Measurements from ENCODE around the gene ZNF267.

The ZNF267 gene

GRCh38 chr16:31875928-31876547 is 2.4 kb downstream of the ZNF267 start:
- no peak for DNase-seq (ENCODE audit: extremely low spot score)
- POLR2A ChIA-PET, result interaction anchor here (0.8 kb wide), 1 partner anchor 415 kb away, joined by 3 read pairs; no protein-coding TSS in a partner anchor
- CTCF ChIA-PET, result no interaction called here
- TF ChIP-seq TARDBP (IDR thresholded peaks at IDR 0.05), result no peak
- no peak for TF ChIP-seq FOXM1 (IDR thresholded peaks at IDR 0.05; ENCODE audit: borderline replicate concordance)
- TF ChIP-seq L3MBTL2 (conservative IDR thresholded peaks at IDR 0.05), result no peak
- no peak for TF ChIP-seq NFRKB (IDR thresholded peaks at IDR 0.05)
- no peak for TF ChIP-seq FOXA1 (IDR thresholded peaks at IDR 0.05)
- TF ChIP-seq SP1 (IDR thresholded peaks at IDR 0.05), result no peak
- no peak for TF ChIP-seq PKNOX1 (IDR thresholded peaks at IDR 0.05)
- no peak for TF ChIP-seq SUZ12 (IDR thresholded peaks at IDR 0.05)
- no peak for TF ChIP-seq HDGF (IDR thresholded peaks at IDR 0.05; ENCODE audit: borderline replicate concordance)
- no peak for TF ChIP-seq ELF4 (IDR thresholded peaks at IDR 0.05)
- TF ChIP-seq ARNT (IDR thresholded peaks at IDR 0.05), result no peak
- no peak for TF ChIP-seq LEF1 (IDR thresholded peaks at IDR 0.05; ENCODE audit: borderline replicate concordance)
- no peak for TF ChIP-seq FOXK2 (IDR thresholded peaks at IDR 0.05)
- no peak for TF ChIP-seq BHLHE40 (IDR thresholded peaks at IDR 0.05; ENCODE audit: borderline replicate concordance)

- ChIA-PET CTCF (interaction anchor here (0.6 kb wide), 1 partner anchor 417 kb away, joined by 3 read pairs; no protein-coding TSS in a partner anchor), POLR2A (interaction anchor here (0.8 kb wide), 1 partner anchor 417 kb away, joined by 3 read pairs; no protein-coding TSS in a partner anchor)
- TF ChIP-seq FOXA1 (IDR thresholded peaks at IDR 0.05) (no peak), NFRKB (IDR thresholded peaks at IDR 0.05) (no peak), FOXM1 (IDR thresholded peaks at IDR 0.05; ENCODE audit: borderline replicate concordance) (no peak), SUZ12 (IDR thresholded peaks at IDR 0.05) (no peak), CTBP1 (IDR thresholded peaks at IDR 0.05; ENCODE audit: borderline replicate concordance) (no peak), PKNOX1 (IDR thresholded peaks at IDR 0.05) (no peak), HDGF (IDR thresholded peaks at IDR 0.05; ENCODE audit: borderline replicate concordance) (no peak), TARDBP (IDR thresholded peaks at IDR 0.05) (no peak), ELF4 (IDR thresholded peaks at IDR 0.05) (no peak), L3MBTL2 (conservative IDR thresholded peaks at IDR 0.05) (no peak), BHLHE40 (IDR thresholded peaks at IDR 0.05; ENCODE audit: borderline replicate concordance) (no peak), ZNF384 (IDR thresholded peaks at IDR 0.05) (no peak), LEF1 (IDR thresholded peaks at IDR 0.05; ENCODE audit: borderline replicate concordance) (no peak), ARNT (IDR thresholded peaks at IDR 0.05) (no peak), FOXK2 (IDR thresholded peaks at IDR 0.05) (no peak), SP1 (IDR thresholded peaks at IDR 0.05) (no peak)
- DNase-seq (ENCODE audit: extremely low spot score), result no peak
These were observed 3.6 kb downstream of the ZNF267 start for GRCh38 chr16:31876951-31877828.

GRCh38 chr16:31877876-31878642 is 4.5 kb downstream of the ZNF267 start:
- ChIA-PET POLR2A (interaction anchor here (0.7 kb wide), 1 partner anchor 376 kb away, joined by 3 read pairs; no protein-coding TSS in a partner anchor), CTCF (no interaction called here)
- no peak for TF ChIP-seq L3MBTL2 (conservative IDR thresholded peaks at IDR 0.05)
- TF ChIP-seq BHLHE40 (IDR thresholded peaks at IDR 0.05; ENCODE audit: borderline replicate concordance), result no peak
- TF ChIP-seq HDGF (IDR thresholded peaks at IDR 0.05; ENCODE audit: borderline replicate concordance), result no peak
- TF ChIP-seq FOXA1 (IDR thresholded peaks at IDR 0.05), result no peak
- TF ChIP-seq NFRKB (IDR thresholded peaks at IDR 0.05), result no peak
- TF ChIP-seq LEF1 (IDR thresholded peaks at IDR 0.05; ENCODE audit: borderline replicate concordance), result no peak
- no peak for TF ChIP-seq TARDBP (IDR thresholded peaks at IDR 0.05)
- TF ChIP-seq FOXM1 (IDR thresholded peaks at IDR 0.05; ENCODE audit: borderline replicate concordance), result no peak
- no peak for TF ChIP-seq CTBP1 (IDR thresholded peaks at IDR 0.05; ENCODE audit: borderline replicate concordance)
- TF ChIP-seq ELF4 (IDR thresholded peaks at IDR 0.05), result no peak
- TF ChIP-seq SUZ12 (IDR thresholded peaks at IDR 0.05), result no peak
- no peak for DNase-seq (ENCODE audit: extremely low spot score)

GRCh38 chr16:31879937-31880321 is 6.3 kb downstream of the ZNF267 start:
- ChIA-PET CTCF (no interaction called here), POLR2A (no interaction called here)
- DNase-seq (ENCODE audit: extremely low spot score), result no peak
- TF ChIP-seq HDGF (IDR thresholded peaks at IDR 0.05; ENCODE audit: borderline replicate concordance) (no peak), SUZ12 (IDR thresholded peaks at IDR 0.05) (no peak), FOXK2 (IDR thresholded peaks at IDR 0.05) (no peak), SP1 (IDR thresholded peaks at IDR 0.05) (no peak), FOXM1 (IDR thresholded peaks at IDR 0.05; ENCODE audit: borderline replicate concordance) (no peak), PKNOX1 (IDR thresholded peaks at IDR 0.05) (no peak), TARDBP (IDR thresholded peaks at IDR 0.05) (no peak), NFRKB (IDR thresholded peaks at IDR 0.05) (no peak)

GRCh38 chr16:31880322-31880979 is 6.8 kb downstream of the ZNF267 start:
- POLR2A ChIA-PET, result no interaction called here
- no peak for TF ChIP-seq ARNT (IDR thresholded peaks at IDR 0.05)
- no peak for TF ChIP-seq SUZ12 (IDR thresholded peaks at IDR 0.05)
- no peak for TF ChIP-seq HDGF (IDR thresholded peaks at IDR 0.05; ENCODE audit: borderline replicate concordance)
- TF ChIP-seq TARDBP (IDR thresholded peaks at IDR 0.05), result no peak
- TF ChIP-seq FOXK2 (IDR thresholded peaks at IDR 0.05), result no peak
- TF ChIP-seq ZNF384 (IDR thresholded peaks at IDR 0.05), result no peak
- no peak for TF ChIP-seq ELF4 (IDR thresholded peaks at IDR 0.05)
- no peak for TF ChIP-seq PKNOX1 (IDR thresholded peaks at IDR 0.05)
- no peak for TF ChIP-seq FOXA1 (IDR thresholded peaks at IDR 0.05)
- no peak for DNase-seq (ENCODE audit: extremely low spot score)
- CTCF ChIA-PET, result no interaction called here

Data from HEK293T (cell line).